Stimulated activated CD4-positive, alpha-beta T cell treated with anti-CD3 and anti-CD28 coated beads, Interleukin-1b, Interleukin-23, amount 100 ng/mL, for 24 hours (primary cell): ENCODE data around the gene AP1S3.

ENCODE experiments used
- DNase-seq, 4 experiments: peaks; one replicate each; pipeline ENCODE4 v3.0.0-alpha.2; 2020; ENCODE audit warnings: low read depth in 4 of 4, low spot score in 1 of 4

AP1S3 gene

DNA sequence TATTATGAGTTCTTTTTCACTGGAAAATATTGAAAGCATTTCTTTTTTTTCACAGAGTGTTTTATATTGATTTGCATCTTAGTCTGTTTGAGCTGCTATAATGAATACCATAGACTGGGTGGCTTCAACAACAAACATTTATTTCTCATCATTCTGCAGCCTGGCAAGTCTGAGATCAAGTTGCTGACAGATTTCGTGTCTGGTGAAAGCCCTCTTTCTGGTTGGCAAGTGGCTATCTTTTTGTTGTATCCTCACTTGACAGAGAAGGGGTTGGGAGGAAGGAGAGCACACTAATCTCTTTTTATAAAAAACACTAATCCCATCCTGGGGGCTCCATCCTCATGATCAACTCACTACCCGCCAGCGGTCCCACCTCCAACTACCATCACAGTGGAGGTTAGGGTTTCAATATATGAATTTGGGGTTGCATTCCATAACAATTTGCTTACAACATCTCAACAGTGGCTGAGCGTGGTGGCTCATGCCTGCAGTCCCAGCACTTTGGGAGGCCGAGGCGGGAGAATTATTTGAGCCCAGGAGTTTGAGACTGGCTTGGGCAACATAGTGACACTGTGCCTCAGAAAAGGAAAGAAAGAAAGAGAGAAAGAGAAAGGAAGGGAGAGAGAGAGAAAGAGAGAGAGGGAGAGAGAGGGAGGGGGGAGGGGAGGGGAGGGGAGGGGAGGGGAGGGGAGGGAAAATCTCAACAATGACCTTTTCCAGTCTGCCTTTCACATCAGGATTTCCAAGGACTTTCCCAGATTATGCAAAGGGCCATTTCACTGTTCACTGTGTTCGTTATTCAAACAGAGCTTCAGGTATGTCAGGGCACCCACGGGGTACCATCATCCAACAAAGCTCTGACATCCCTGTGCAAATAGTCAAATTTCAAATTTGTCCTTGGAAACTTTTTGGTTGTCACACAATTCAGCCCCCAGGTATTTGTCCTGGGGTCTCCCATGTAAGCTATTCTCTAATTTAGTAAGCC lies 111.1 kb downstream of the AP1S3 start:
- no peak for DNase-seq

DNA sequence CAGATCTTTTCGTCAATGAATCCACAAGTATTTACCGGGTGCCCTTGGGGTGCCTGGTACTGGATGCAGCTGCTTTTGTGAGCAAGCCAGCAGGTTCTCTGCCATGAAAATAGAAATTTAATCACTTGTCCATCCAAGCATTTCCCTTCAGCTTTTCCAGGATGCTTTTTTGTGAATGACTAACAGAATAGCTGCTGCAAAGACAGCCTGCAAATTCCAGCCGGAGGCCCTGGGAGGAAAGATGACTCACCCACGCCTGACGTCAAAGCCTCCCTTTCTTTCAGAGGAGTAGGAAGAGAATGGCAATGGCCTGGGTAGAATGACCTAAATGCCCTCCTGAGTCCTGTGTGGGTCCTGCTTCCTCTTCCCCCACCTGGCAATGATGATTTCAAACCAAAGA lies 111.9 kb downstream of the AP1S3 start:
- no peak for DNase-seq

DNA sequence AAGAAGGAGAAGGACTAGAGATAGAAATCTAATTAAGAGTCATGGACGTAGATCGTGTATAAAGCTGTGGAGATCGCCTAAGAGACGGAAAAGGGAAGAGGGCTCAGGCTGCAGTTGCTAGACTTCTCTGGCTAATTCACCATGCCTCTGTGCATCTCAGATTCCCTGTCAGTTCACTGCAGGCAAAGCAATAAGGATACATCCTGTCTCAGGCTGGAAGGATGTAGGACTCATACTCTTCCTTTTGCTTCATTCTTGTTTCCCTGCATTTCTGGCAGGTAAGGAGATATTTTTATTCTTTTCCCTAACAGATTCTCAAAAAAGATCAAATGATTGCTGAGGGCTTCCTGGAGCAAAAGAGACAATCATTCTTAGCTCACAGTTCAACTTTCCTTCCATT lies 112.5 kb downstream of the AP1S3 start:
- no peak for DNase-seq

DNA sequence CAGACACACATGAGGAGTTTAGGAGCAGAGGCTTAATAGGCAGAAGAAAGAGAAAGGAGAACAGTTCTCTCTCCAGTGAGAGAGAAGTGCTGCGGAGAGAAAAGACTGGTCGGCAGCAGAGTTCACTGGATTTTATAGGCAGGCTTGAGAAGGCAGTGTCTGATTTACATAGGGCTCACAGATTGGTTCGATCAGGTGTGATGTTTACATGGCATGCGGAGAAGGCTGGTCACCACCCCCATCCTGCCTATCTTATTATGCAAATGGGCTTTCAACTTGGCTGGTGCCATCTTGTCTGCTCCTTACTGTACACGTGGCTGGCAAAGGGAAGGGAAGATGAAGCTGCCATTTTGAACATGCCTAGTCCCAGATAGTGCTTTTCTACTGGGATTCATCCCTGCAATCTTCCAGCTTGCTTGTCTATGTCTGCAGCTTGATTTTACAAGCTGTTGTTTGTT lies 113.4 kb downstream of the AP1S3 start:
- no peak for DNase-seq

DNA sequence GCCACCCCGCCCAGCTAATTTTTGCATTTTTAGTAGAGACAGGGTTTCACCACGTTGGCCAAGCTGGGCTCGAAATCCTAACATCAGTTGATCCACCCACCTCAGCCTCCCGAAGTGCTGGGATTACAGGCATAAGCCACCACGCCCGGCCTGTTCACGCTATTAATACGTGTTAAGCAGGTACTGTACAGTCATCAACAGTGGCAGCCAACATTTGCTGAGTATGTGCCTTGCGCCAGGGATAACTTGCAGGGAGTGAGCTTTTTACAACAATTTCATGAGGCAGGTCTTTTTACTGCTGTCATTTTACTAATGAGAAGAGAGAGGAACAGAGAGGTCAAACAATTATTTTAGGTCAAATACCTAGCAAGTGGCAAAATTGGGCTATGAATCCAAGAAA lies 115.2 kb downstream of the AP1S3 start:
- DNase-seq = no peak

DNA sequence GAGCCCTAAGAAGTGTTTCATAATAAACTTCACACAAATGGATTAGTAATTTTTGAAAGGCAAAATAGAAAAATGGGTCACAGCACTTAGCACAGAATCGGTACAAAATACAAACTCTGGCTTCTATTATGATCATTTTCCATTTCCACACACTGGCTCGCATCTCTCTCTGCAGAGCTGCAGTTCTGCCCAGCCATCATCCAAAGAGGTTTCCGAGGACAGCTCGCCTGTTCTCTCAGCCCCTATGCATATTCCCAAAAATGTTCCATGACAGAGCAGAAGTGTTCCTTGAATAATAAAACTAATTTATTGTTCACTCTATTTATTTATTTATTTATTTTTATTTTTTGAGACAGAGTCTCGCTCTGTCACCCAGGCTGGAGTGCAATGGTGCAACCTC lies 115.6 kb downstream of the AP1S3 start:
- DNase-seq = no peak

DNA sequence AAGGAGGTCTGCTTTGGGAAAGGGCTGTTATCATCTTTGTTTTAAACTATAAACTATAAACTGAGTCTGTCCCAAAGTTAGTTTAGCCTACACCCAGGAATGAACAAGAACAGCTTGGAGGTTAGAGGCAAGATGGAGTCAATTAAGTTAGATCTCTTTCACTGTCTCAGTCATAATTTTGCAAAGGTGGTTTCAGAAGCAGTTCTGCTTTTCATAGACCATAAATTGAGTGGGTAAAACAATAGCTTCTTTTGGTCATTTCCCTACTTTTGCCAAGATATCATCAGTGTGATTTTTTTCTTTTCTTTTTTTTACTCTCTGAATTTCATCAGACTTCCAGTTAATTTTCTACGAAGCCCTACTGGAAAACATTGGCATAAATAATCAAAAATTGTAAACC lies 117.0 kb downstream of the AP1S3 start:
- no peak for DNase-seq

DNA sequence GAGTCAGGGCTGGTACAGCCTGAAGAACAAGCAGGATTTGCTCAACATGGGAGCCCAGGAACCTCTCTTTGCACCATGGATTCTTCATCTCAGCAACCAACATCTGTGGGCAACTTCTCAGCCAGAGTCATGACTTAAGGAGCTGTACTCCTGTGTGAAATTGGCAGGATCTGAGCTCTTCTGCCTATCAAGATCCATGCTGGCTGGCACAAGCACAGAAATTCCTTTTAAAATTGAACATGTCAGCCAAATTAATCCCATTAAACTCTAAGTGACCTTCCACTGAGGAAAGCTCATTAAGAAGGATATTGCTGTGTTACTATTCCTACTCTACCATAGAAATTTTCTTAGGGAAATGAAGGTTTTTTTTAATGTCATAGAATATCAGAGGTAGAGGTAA lies 124.7 kb downstream of the AP1S3 start:
- no peak for DNase-seq

DNA sequence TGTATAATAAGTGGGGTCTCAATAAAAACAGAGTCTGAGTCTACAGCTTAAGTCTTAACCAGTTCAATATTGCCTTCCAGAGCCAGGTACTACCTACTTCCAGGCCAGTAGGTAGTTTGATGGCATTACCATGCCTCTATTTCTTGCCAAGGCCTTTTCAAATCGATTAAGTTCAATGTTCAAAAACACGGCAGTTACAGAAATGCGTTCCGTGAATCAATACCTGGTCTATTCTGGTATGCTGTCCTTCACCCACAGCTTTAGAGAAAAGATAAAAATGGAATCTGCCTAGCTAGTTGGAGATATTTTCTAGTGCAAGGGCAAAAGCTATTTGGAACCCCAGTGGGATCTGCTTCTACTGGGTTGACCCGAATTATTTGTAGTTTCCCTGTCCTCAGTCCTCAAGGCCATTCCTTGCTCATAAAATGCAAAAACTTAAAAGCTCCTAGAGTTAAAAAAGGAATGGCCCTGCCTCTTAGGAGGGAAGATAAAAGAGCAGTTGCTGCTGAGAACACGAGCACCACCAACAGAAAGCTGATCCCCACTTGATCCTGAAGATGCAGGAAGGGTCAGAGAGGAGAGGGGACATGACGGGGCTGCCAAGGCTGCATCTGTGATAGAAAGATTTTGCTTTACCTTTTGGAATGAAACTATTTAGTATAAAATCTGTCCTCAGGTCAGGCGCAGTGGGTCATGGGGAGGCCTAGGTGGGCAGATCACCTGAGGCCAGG lies 125.6 kb downstream of the AP1S3 start:
- no peak for DNase-seq
